Neural cell (in vitro differentiated cells): ENCODE data around the gene SMIM26.

ENCODE experiments used
- EZH2 ChIP-seq: fragments of 200-600, 300-800 bp; shearing (Covaris generic), sonication (generic); IDR thresholded peaks from 2 replicates; pipeline ENCODE4 v1.6.1; 2014; ENCODE audit warnings: antibody characterized with exemption, low read length, borderline replicate concordance, mild to moderate bottlenecking; ENCODE audit not compliant: insufficient read depth, poor library complexity, severe bottlenecking
- POLR2AphosphoS5 ChIP-seq: IDR thresholded peaks from 2 replicates; pipeline ENCODE4 v1.6.1; 2012
- SMC3 ChIP-seq: fragments of 450-650 bp; conservative IDR thresholded peaks from 2 replicates; pipeline ENCODE4 v1.6.1; 2014; ENCODE audit warnings: antibody characterized with exemption, mild to moderate bottlenecking, moderate library complexity; ENCODE audit not compliant: poor library complexity
- TF ChIP-seq, protein P1 (sequence below): fragments of 450-650 bp; IDR thresholded peaks from 2 replicates; pipeline ENCODE4 v1.5.1; 2014; ENCODE audit warnings: antibody characterized with exemption, mild to moderate bottlenecking, moderate library complexity; ENCODE audit not compliant: poor library complexity, severe bottlenecking

GRCh38 chr20:18533491-18533890 lies 33.7 kb upstream of the SMIM26 start:
- TF ChIP-seq, protein P1, sequence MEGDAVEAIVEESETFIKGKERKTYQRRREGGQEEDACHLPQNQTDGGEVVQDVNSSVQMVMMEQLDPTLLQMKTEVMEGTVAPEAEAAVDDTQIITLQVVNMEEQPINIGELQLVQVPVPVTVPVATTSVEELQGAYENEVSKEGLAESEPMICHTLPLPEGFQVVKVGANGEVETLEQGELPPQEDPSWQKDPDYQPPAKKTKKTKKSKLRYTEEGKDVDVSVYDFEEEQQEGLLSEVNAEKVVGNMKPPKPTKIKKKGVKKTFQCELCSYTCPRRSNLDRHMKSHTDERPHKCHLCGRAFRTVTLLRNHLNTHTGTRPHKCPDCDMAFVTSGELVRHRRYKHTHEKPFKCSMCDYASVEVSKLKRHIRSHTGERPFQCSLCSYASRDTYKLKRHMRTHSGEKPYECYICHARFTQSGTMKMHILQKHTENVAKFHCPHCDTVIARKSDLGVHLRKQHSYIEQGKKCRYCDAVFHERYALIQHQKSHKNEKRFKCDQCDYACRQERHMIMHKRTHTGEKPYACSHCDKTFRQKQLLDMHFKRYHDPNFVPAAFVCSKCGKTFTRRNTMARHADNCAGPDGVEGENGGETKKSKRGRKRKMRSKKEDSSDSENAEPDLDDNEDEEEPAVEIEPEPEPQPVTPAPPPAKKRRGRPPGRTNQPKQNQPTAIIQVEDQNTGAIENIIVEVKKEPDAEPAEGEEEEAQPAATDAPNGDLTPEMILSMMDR, result no peak
- no peak for TF ChIP-seq POLR2AphosphoS5
- TF ChIP-seq EZH2, result no peak
- TF ChIP-seq SMC3, result no peak
